Panc1 (cell line): ENCODE data around the gene NRP2. TPM values are rescaled to one million over a fixed set of nuclear protein-coding genes. Genes with fewer than 3 reads are reported as not detected.

Experiments used
- ATAC-seq: fragments of 200-7000 bp; cut with Tn5 transposase; 2 replicates; pipeline ENCODE4 v1.9.1; 2020; ENCODE audit warnings: mild to moderate bottlenecking, moderate library complexity
- BruUV-seq: library from RNA; stranded (reverse); fragments of 400-500 nt; replicated peaks from 2 replicates; lab custom pipeline; 2021; lab: Mats Ljungman, UMichigan
- CTCF ChIA-PET: fragments of 300-600 bp; sonication (Branson Sonifier 250); formaldehyde crosslinking; loops from one replicate; lab custom pipeline; 2022; ENCODE audit warnings: antibody characterized with exemption; lab: Charles Lee
- POLR2A ChIA-PET: fragments of 300-600 bp; sonication (Branson Sonifier 250); formaldehyde crosslinking; loops from one replicate; lab custom pipeline; 2022; ENCODE audit warnings: antibody characterized with exemption; lab: Charles Lee
- DNase-seq: peaks from one replicate; pipeline ENCODE4 v3.0.0-alpha.2; 2010; ENCODE audit warnings: low read depth, low spot score
- H3K27ac ChIP-seq: 2 replicates; pipeline ENCODE4 v1.5.1; 2011; ENCODE audit warnings: mild to moderate bottlenecking, low read length, inconsistent platforms
- H3K27me3 ChIP-seq: fragments of 200-500 bp; sonication (Bioruptor generic); 2 replicates; pipeline ENCODE4 v1.6.0; 2014; ENCODE audit warnings: low read length, inconsistent platforms; ENCODE audit not compliant: control insufficient read depth, insufficient read depth
- H3K36me3 ChIP-seq: fragments of 200-500 bp; sonication (Bioruptor generic); 2 replicates; pipeline ENCODE4 v1.5.1; 2014; ENCODE audit warnings: inconsistent platforms, mild to moderate bottlenecking, low read length, moderate library complexity; ENCODE audit not compliant: control insufficient read depth, insufficient read depth
- H3K4me1 ChIP-seq: 2 replicates; pipeline ENCODE4 v1.5.1; 2011; ENCODE audit warnings: inconsistent platforms, mild to moderate bottlenecking, low read length, moderate library complexity; ENCODE audit not compliant: control insufficient read depth, insufficient read depth
- H3K4me3 ChIP-seq, 2 experiments: 2 replicates each; pipeline ENCODE4 v1.5.1; 2011 to 2012; ENCODE audit warnings: low read depth in 2 of 2, low read length in 2 of 2, mild to moderate bottlenecking in 2 of 2, inconsistent platforms in 1 of 2, moderate library complexity in 1 of 2
- H3K9me3 ChIP-seq: fragments of 200-500 bp; sonication (Bioruptor generic); 2 replicates; pipeline ENCODE4 v1.5.1; 2014; ENCODE audit warnings: low read depth, mild to moderate bottlenecking, inconsistent platforms, low read length, moderate library complexity; ENCODE audit not compliant: control insufficient read depth, insufficient read depth
- POLR2AphosphoS5 ChIP-seq: IDR thresholded peaks from 2 replicates; pipeline ENCODE4 v1.6.1; 2012; ENCODE audit warnings: mild to moderate bottlenecking, low read depth, low read length, moderate library complexity
- SIN3A ChIP-seq: IDR thresholded peaks from 2 replicates; pipeline ENCODE4 v1.6.1; 2012; ENCODE audit warnings: low read depth, mild to moderate bottlenecking, low read length, moderate library complexity, borderline replicate concordance; ENCODE audit not compliant: insufficient read depth
- TCF7L2 ChIP-seq: IDR thresholded peaks from 2 replicates; pipeline ENCODE4 v1.6.1; 2011; ENCODE audit warnings: mild to moderate bottlenecking, low read depth, low read length, inconsistent platforms
- in situ Hi-C: cut with HindIII; loops from 2 replicates; pipeline ENCODE4 v1.10.0; 2016; ENCODE audit warnings: low sequenced_read_pairs, low pct_unique_long_range_greater_than_20kb
- intact Hi-C: fragments of 100-400 bp; cut with micrococcal nuclease; formaldehyde crosslinking; loops from one replicate; pipeline ENCODE4 v1.10.0; 2022; ENCODE audit not compliant: unreplicated experiment
- total RNA-seq: library from RNA; stranded (reverse); gene quantifications from one replicate; pipeline ENCODE4 v1.2.1, GENCODE V29; 2021; ENCODE audit not compliant: unreplicated experiment
- TF ChIP-seq, protein P1 (sequence below), 2 experiments: IDR thresholded peaks; 2 replicates each; pipeline ENCODE4 v1.6.1; 2011 to 2012; ENCODE audit warnings: low read depth in 2 of 2, control low read depth in 1 of 2, low read length in 1 of 2, mild to moderate bottlenecking in 1 of 2, moderate library complexity in 1 of 2; ENCODE audit not compliant: insufficient read depth in 1 of 2
- TF ChIP-seq, protein P2 (sequence below): fragments of 450-650 bp; IDR thresholded peaks from 2 replicates; pipeline ENCODE4 v1.5.1; 2017; ENCODE audit warnings: mild to moderate bottlenecking

The NRP2 gene
- total RNA-seq, 1 experiment from 2014 or later: 6.7 TPM

- H3K9me3 ChIP-seq: no peaks in the 10 kb centered on the region
- TF ChIP-seq, protein P1, sequence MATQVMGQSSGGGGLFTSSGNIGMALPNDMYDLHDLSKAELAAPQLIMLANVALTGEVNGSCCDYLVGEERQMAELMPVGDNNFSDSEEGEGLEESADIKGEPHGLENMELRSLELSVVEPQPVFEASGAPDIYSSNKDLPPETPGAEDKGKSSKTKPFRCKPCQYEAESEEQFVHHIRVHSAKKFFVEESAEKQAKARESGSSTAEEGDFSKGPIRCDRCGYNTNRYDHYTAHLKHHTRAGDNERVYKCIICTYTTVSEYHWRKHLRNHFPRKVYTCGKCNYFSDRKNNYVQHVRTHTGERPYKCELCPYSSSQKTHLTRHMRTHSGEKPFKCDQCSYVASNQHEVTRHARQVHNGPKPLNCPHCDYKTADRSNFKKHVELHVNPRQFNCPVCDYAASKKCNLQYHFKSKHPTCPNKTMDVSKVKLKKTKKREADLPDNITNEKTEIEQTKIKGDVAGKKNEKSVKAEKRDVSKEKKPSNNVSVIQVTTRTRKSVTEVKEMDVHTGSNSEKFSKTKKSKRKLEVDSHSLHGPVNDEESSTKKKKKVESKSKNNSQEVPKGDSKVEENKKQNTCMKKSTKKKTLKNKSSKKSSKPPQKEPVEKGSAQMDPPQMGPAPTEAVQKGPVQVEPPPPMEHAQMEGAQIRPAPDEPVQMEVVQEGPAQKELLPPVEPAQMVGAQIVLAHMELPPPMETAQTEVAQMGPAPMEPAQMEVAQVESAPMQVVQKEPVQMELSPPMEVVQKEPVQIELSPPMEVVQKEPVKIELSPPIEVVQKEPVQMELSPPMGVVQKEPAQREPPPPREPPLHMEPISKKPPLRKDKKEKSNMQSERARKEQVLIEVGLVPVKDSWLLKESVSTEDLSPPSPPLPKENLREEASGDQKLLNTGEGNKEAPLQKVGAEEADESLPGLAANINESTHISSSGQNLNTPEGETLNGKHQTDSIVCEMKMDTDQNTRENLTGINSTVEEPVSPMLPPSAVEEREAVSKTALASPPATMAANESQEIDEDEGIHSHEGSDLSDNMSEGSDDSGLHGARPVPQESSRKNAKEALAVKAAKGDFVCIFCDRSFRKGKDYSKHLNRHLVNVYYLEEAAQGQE (IDR thresholded peaks at IDR 0.05; ENCODE audit: insufficient read depth in 1 of 2, low read depth in 2 of 2, low read length in 1 of 2): no peak
- TF ChIP-seq TCF7L2 (no peak), SIN3A (no peak), POLR2AphosphoS5 (no peak)
- TF ChIP-seq, protein P2, sequence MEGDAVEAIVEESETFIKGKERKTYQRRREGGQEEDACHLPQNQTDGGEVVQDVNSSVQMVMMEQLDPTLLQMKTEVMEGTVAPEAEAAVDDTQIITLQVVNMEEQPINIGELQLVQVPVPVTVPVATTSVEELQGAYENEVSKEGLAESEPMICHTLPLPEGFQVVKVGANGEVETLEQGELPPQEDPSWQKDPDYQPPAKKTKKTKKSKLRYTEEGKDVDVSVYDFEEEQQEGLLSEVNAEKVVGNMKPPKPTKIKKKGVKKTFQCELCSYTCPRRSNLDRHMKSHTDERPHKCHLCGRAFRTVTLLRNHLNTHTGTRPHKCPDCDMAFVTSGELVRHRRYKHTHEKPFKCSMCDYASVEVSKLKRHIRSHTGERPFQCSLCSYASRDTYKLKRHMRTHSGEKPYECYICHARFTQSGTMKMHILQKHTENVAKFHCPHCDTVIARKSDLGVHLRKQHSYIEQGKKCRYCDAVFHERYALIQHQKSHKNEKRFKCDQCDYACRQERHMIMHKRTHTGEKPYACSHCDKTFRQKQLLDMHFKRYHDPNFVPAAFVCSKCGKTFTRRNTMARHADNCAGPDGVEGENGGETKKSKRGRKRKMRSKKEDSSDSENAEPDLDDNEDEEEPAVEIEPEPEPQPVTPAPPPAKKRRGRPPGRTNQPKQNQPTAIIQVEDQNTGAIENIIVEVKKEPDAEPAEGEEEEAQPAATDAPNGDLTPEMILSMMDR: no peak
- ATAC-seq (no peak), DNase-seq (no peak)
- peaks cover 4% of the 10 kb centered on the region; the same call in 1 of the 2 replicates for H3K4me1 ChIP-seq
- H3K27me3 ChIP-seq: no peaks in the 10 kb centered on the region
- H3K36me3 ChIP-seq: no peaks in the 10 kb centered on the region
- intact Hi-C loops (no loop called here), in situ Hi-C loops (no loop called here)
- H3K4me3 ChIP-seq: no peak overlapping the region
- ChIA-PET CTCF (no interaction called here), POLR2A (no interaction called here)
- H3K27ac ChIP-seq: no peak overlapping the region
- BruUV-seq: no TSS peak
These were observed 25.9 kb downstream of the NRP2 start for GRCh38 chr2:205708231-205708631.

DNA sequence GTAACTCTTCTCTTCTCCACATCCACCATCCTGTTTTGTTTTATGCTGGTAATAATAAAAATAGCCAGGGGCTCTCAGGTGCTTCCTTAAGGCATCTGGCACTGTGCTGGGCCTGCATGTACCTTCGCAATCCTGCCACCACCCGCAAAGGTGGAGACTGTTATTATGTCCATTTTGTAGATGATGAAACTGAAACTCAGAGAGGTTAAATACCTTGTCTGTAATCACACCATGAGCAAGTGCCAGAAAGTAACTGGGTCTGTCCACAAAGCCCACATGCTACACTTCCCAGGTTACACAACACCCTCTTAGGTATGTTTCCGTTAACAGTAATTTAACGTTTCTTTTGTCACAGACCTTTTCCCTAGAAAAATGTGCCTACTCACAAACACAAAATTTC, 27.0 kb downstream of the NRP2 start:
- H3K4me1 ChIP-seq: peaks cover 4% of the 10 kb centered on the region; the same call in 1 of the 2 replicates
- POLR2A ChIA-PET: no interaction called here
- no TSS peak for BruUV-seq

More for the DNA sequence above, 27.0 kb downstream of the NRP2 start:
- Histone ChIP-seq H3K27me3 (no peaks in the 10 kb centered on the region), H3K36me3 (no peaks in the 10 kb centered on the region), H3K27ac (no peak overlapping the region), H3K4me3 (no peak overlapping the region), H3K9me3 (no peaks in the 10 kb centered on the region)
- TF ChIP-seq TCF7L2 (no peak), SIN3A (no peak), POLR2AphosphoS5 (no peak)
- TF ChIP-seq, protein P2: no peak
- TF ChIP-seq, protein P1 (IDR thresholded peaks at IDR 0.05; ENCODE audit: insufficient read depth in 1 of 2, low read depth in 2 of 2, low read length in 1 of 2): no peak
- intact Hi-C loops (no loop called here), in situ Hi-C loops (no loop called here)
- ATAC-seq: no peak
- DNase-seq: no peak
- CTCF ChIA-PET: no interaction called here
